H1 (cell line): ENCODE results near the gene VAX1. TPM values are rescaled to one million over a fixed set of nuclear protein-coding genes. Genes with fewer than 3 reads are reported as not detected.

Source experiments
- CTCF ChIA-PET: fragments of 300-600 bp; sonication (Branson Sonifier 250); formaldehyde crosslinking; loops from one replicate; lab custom pipeline; 2021; ENCODE audit not compliant: partially characterized antibody; lab: Charles Lee
- POLR2A ChIA-PET: fragments of 300-600 bp; sonication (Branson Sonifier 250); formaldehyde crosslinking; loops from one replicate; lab custom pipeline; 2021; ENCODE audit warnings: inconsistent platforms; ENCODE audit not compliant: partially characterized antibody; lab: Charles Lee
- DNase-seq, 2 experiments: peaks; one replicate each; pipeline versions ENCODE4 v3.0.0 to v3.0.0-alpha.2; 2010 to 2022; ENCODE audit warnings: low spot score in 2 of 2, low read depth in 1 of 2, mixed read lengths in 1 of 2
- FAIRE-seq: peaks from 2 replicates; lab custom pipeline; 2011; peaks lifted over from hg19 to GRCh38; lab: Jason Lieb, UNC
- H2AFZ ChIP-seq: 2 replicates; pipeline ENCODE4 v1.8.1; 2012; ENCODE audit warnings: low read length, inconsistent platforms
- H2AK5ac ChIP-seq: 2 replicates; pipeline ENCODE4 v1.6.1; 2013; ENCODE audit warnings: low read depth, low read length
- H2BK120ac ChIP-seq: replicated peaks from 2 replicates; pipeline ENCODE3; 2013; ENCODE audit warnings: low read depth, low read length, inconsistent platforms
- H2BK12ac ChIP-seq: 2 replicates; pipeline ENCODE4 v1.6.1; 2013; ENCODE audit warnings: low read depth, low read length
- H2BK15ac ChIP-seq: 2 replicates; pipeline ENCODE4 v1.6.1; 2013; ENCODE audit warnings: low read length
- H2BK20ac ChIP-seq: 2 replicates; pipeline ENCODE4 v1.6.1; 2013; ENCODE audit warnings: low read length
- H2BK5ac ChIP-seq: 2 replicates; pipeline ENCODE4 v1.6.1; 2013; ENCODE audit warnings: low read depth, low read length
- H3K14ac ChIP-seq: 2 replicates; pipeline ENCODE4 v1.6.1; 2013; ENCODE audit warnings: inconsistent platforms; ENCODE audit not compliant: insufficient read length
- H3K18ac ChIP-seq: 2 replicates; pipeline ENCODE4 v1.6.1; 2013; ENCODE audit warnings: low read length; ENCODE audit errors: extremely low read depth
- H3K23ac ChIP-seq: 2 replicates; pipeline ENCODE4 v1.6.1; 2013; ENCODE audit warnings: inconsistent platforms; ENCODE audit not compliant: insufficient read length
- H3K23me2 ChIP-seq: 2 replicates; pipeline ENCODE4 v1.6.1; 2013; ENCODE audit warnings: low read depth, low read length
- H3K27ac ChIP-seq: 2 replicates; pipeline ENCODE4 v1.6.1; 2011; ENCODE audit warnings: low read depth, low read length, inconsistent platforms
- H3K27me3 ChIP-seq, 4 experiments: replicated peaks in 1 of 4; 1 replicate in 1 of 4; 2 replicates in 3 of 4; pipeline versions ENCODE4 v1.6.1 to v1.8.1; 2011 to 2013; ENCODE audit warnings: low read length in 3 of 4, mild to moderate bottlenecking in 3 of 4, inconsistent platforms in 2 of 4, mixed read lengths in 2 of 4, moderate library complexity in 1 of 4; ENCODE audit not compliant: control insufficient read depth in 3 of 4, insufficient read depth in 3 of 4; ENCODE audit errors: extremely low read depth in 1 of 4
- H3K36me3 ChIP-seq, 4 experiments: 2 replicates each; pipeline versions ENCODE4 v1.6.1 to v1.8.1; 2011 to 2013; ENCODE audit warnings: mild to moderate bottlenecking in 4 of 4, low read length in 3 of 4, moderate library complexity in 2 of 4, control low read depth in 1 of 4, inconsistent platforms in 1 of 4; ENCODE audit not compliant: insufficient read depth in 4 of 4, control insufficient read depth in 2 of 4
- H3K4ac ChIP-seq: replicated peaks from 2 replicates; pipeline ENCODE3; 2013; ENCODE audit warnings: low read length, low read depth, mixed read lengths, inconsistent platforms; ENCODE audit not compliant: insufficient read length
- H3K4me1 ChIP-seq, 4 experiments: replicated peaks in 1 of 4; 1 replicate in 1 of 4; 2 replicates in 3 of 4; pipeline versions ENCODE4 v1.6.1 to v1.8.1; 2011 to 2013; ENCODE audit warnings: low read length in 3 of 4, inconsistent platforms in 2 of 4, mixed read lengths in 1 of 4; ENCODE audit not compliant: insufficient read depth in 4 of 4, control insufficient read depth in 3 of 4
- H3K4me2 ChIP-seq, 2 experiments: 2 replicates each; pipeline versions ENCODE4 v1.6.1 to v1.8.1; 2011 to 2013; ENCODE audit warnings: low read depth in 2 of 2, low read length in 2 of 2, control low read depth in 1 of 2, inconsistent platforms in 1 of 2, mild to moderate bottlenecking in 1 of 2; ENCODE audit not compliant: insufficient read depth in 1 of 2
- H3K4me3 ChIP-seq, 4 experiments: fragments of 200-600, 300-600 bp in 1 of 4; sonication (generic), shearing (Covaris generic), sonication (Bioruptor Twin) in 1 of 4; 2 replicates each; pipeline versions ENCODE4 v1.5.1 to v1.8.1; 2011 to 2016; ENCODE audit warnings: low read length in 4 of 4, low read depth in 3 of 4, control low read depth in 2 of 4, inconsistent platforms in 2 of 4, mild to moderate bottlenecking in 2 of 4, mixed read lengths in 1 of 4, moderate library complexity in 1 of 4; ENCODE audit not compliant: insufficient read depth in 2 of 4; ENCODE audit errors: extremely low read depth in 1 of 4
- H3K56ac ChIP-seq: replicated peaks from 2 replicates; pipeline ENCODE3; 2013; ENCODE audit warnings: low read depth, mild to moderate bottlenecking, mixed read lengths, low read length, inconsistent platforms; ENCODE audit not compliant: insufficient read length
- H3K79me1 ChIP-seq: 2 replicates; pipeline ENCODE4 v1.6.1; 2013; ENCODE audit warnings: low read depth, low read length, control low read depth
- H3K79me2 ChIP-seq, 2 experiments: 2 replicates each; pipeline versions ENCODE4 v1.6.1 to v1.8.1; 2012 to 2013; ENCODE audit warnings: low read length in 2 of 2, mild to moderate bottlenecking in 2 of 2, inconsistent platforms in 1 of 2; ENCODE audit not compliant: insufficient read depth in 2 of 2, control insufficient read depth in 1 of 2
- H3K9ac ChIP-seq, 4 experiments: replicated peaks in 1 of 4; 1 replicate in 1 of 4; 2 replicates in 3 of 4; pipeline versions ENCODE4 v1.6.1 to v1.8.1; 2011 to 2013; ENCODE audit warnings: low read depth in 3 of 4, low read length in 3 of 4, control low read depth in 2 of 4, mild to moderate bottlenecking in 2 of 4, moderate library complexity in 2 of 4, inconsistent platforms in 1 of 4; ENCODE audit errors: extremely low read depth in 1 of 4
- H3K9me3 ChIP-seq, 2 experiments: 2 replicates each; pipeline versions ENCODE4 v1.6.1 to v1.8.1; 2012 to 2013; ENCODE audit warnings: mild to moderate bottlenecking in 2 of 2, moderate library complexity in 2 of 2, control low read depth in 1 of 2, inconsistent platforms in 1 of 2, low read depth in 1 of 2, low read length in 1 of 2, mixed read lengths in 1 of 2; ENCODE audit not compliant: insufficient read depth in 2 of 2
- H4K20me1 ChIP-seq, 2 experiments: replicated peaks in 1 of 2; 2 replicates each; pipeline versions ENCODE3 to v1.8.1; 2011 to 2013; ENCODE audit warnings: inconsistent platforms in 2 of 2, low read length in 2 of 2, mild to moderate bottlenecking in 1 of 2; ENCODE audit not compliant: insufficient read depth in 2 of 2, control insufficient read depth in 1 of 2
- H4K5ac ChIP-seq: 2 replicates; pipeline ENCODE4 v1.6.1; 2013; ENCODE audit warnings: low read length, low read depth, mixed read lengths, inconsistent platforms; ENCODE audit not compliant: insufficient read length
- H4K8ac ChIP-seq: 2 replicates; pipeline ENCODE4 v1.8.0; 2013; ENCODE audit warnings: mild to moderate bottlenecking, moderate library complexity, low read length, inconsistent platforms; ENCODE audit not compliant: insufficient read depth; ENCODE audit errors: extremely low read depth
- H4K91ac ChIP-seq: replicated peaks from 2 replicates; pipeline ENCODE3; 2013; ENCODE audit warnings: low read length, mixed read lengths, inconsistent platforms; ENCODE audit not compliant: insufficient read length
- JUN ChIP-seq: IDR thresholded peaks from 2 replicates; pipeline ENCODE4 v1.6.1; 2011; ENCODE audit warnings: low read depth, mild to moderate bottlenecking, improper control_type of control experiment, low read length
- WGBS, 2 experiments: shearing (Covaris generic) in 1 of 2; methylation state at CpG; one replicate each; pipeline versions ENCODE4 v1.1.6 to v1.1.7; 2013 to 2015; ENCODE audit warnings: low lambda C conversion rate in 2 of 2, mixed read lengths in 2 of 2, inconsistent platforms in 1 of 2, low coverage in 1 of 2, missing lambda C conversion rate in 1 of 2; ENCODE audit not compliant: insufficient replicate concordance in 2 of 2, insufficient coverage in 1 of 2, insufficient read length in 1 of 2; ENCODE audit errors: extremely low coverage in 1 of 2, missing lambda C conversion rate in 1 of 2; 5-methylcytosine and 5-hydroxymethylcytosine counted together
- polyA plus RNA-seq, 7 experiments: library from polyadenylated mRNA; depleted of rRNA in 3 of 7; stranded (reverse) in 5 of 7; unstranded in 2 of 7; fragments of >200 nt in 5 of 7; fragments of 200-250 nt in 2 of 7; gene quantifications; 1 replicate in 5 of 7; 2 replicates in 1 of 7; 4 replicates in 1 of 7; pipeline versions ENCODE4 v1.2.1 to v1.2.3, GENCODE V29; 2011 to 2013; ENCODE audit warnings: missing spikeins in 2 of 7, mixed read lengths in 2 of 7
- total RNA-seq: library from RNA; stranded (reverse); fragmentation: NEBNext Ultra II Directional; extraction: Animal tissue kit (Norgen Biotek cat#: 25700); gene quantifications from 2 replicates; pipeline ENCODE4 v1.2.1, GENCODE V29; 2021
- TF ChIP-seq, protein P1 (sequence below): IDR thresholded peaks from 2 replicates; pipeline ENCODE4 v1.6.1; 2012; ENCODE audit warnings: inconsistent platforms

VAX1 gene
- total and polyA plus RNA-seq, 2 of the 8 experiments (the other 6 are each of a cell fraction or from before 2014, with no cell fraction given): not detected

GRCh38 chr10:117126034-117126433 lies 12.0 kb downstream of the VAX1 start:
- Histone ChIP-seq H3K4me1 (peaks cover 1 to 3% (median 3%) of the 10 kb centered on the region in 4 experiments; a peak in 5 of 7 replicates), H4K5ac (no peak overlapping the region), H3K27ac (no peak overlapping the region), H4K8ac (no peak overlapping the region), H2BK12ac (no peak overlapping the region), H4K20me1 (no peaks in the 10 kb centered on the region), H3K36me3 (no peaks in the 10 kb centered on the region), H3K56ac (no peak overlapping the region), H2AK5ac (no peak overlapping the region), H2AFZ (no peak overlapping the region), H2BK20ac (no peak overlapping the region), H2BK5ac (no peak overlapping the region), H3K9me3 (no peaks in the 10 kb centered on the region), H3K4me2 (no peak overlapping the region), H3K4ac (no peak overlapping the region), H3K23ac (no peak overlapping the region), H3K27me3 (peaks cover 17 to 43% (median 39%) of the 10 kb centered on the region in 4 experiments), H3K79me1 (no peaks in the 10 kb centered on the region), H3K23me2 (no peaks in the 10 kb centered on the region), H3K18ac (no peak overlapping the region), H2BK15ac (no peak overlapping the region), H3K14ac (no peak overlapping the region), H3K9ac (no peak overlapping the region), H2BK120ac (no peak overlapping the region), H3K4me3 (no peak overlapping the region), H3K79me2 (no peaks in the 10 kb centered on the region), H4K91ac (no peak overlapping the region)
- ChIA-PET POLR2A (no interaction called here), CTCF (interaction anchor here (0.8 to 6.3 kb wide), 4 partner anchors 9 to 330 kb away, joined by 4 to 41 read pairs (median 6); no protein-coding TSS in a partner anchor)
- no peak for DNase-seq
- no peak for FAIRE-seq
- 81% methylated on average over 26 of the region's 26 CpGs; no CpG with 5 or more reads in 1 of the 2 experiments for WGBS, 2 experiments
- TF ChIP-seq, protein P1, sequence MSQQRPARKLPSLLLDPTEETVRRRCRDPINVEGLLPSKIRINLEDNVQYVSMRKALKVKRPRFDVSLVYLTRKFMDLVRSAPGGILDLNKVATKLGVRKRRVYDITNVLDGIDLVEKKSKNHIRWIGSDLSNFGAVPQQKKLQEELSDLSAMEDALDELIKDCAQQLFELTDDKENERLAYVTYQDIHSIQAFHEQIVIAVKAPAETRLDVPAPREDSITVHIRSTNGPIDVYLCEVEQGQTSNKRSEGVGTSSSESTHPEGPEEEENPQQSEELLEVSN: peak; percentile 41; the same call in 1 of the 2 replicates
- no peak for TF ChIP-seq JUN
